GM18499 (cell line): ENCODE results near the gene CNTD1.
"Not testable (repeated sequence)": the region's sequence is repeated elsewhere in the genome, so short reads cannot be mapped to it uniquely, and the experiment has no call there.

ENCODE experiments used
- ATAC-seq: cut with Tn5 transposase; IDR thresholded peaks from one replicate; pipeline ENCODE4 v1.9.1; 2021; ENCODE audit warnings: moderate number of reproducible peaks; ENCODE audit not compliant: insufficient read depth, unreplicated experiment

Gene CNTD1

GRCh38 chr17:42798383-42799380, at the start of gene CNTD1, which contains the start of gene COA3:
TSS of gene CNTD1 (plus strand) at chr17:42798861. CDS start at chr17:42799068, 207 bp downstream.
TSS of gene COA3 (minus strand) at chr17:42798704. CDS start at chr17:42798681, 23 bp downstream.
- ATAC-seq, result no peak

- ATAC-seq, result no peak
These were observed 49.5 kb upstream of the CNTD1 start for GRCh38 chr17:42748908-42749798.

GRCh38 chr17:42750739-42751344, 47.8 kb upstream of the CNTD1 start:
- no peak for ATAC-seq

- ATAC-seq, result no peak
These were observed 47.0 kb upstream of the CNTD1 start for GRCh38 chr17:42751628-42752027.

- no peak for ATAC-seq
These were observed 43.9 kb upstream of the CNTD1 start for GRCh38 chr17:42754782-42755181.

GRCh38 chr17:42759982-42760651, 38.5 kb upstream of the CNTD1 start:
- no peak for ATAC-seq

- no peak for ATAC-seq
These were observed 37.7 kb upstream of the CNTD1 start, which contains the start of gene RAMP2 for GRCh38 chr17:42760652-42761581. TSS of gene RAMP2 (plus strand) at chr17:42761227. CDS start at chr17:42761262, 35 bp downstream.

- no peak for ATAC-seq
These were observed 37.0 kb upstream of the CNTD1 start for GRCh38 chr17:42761638-42762037.

- no peak for ATAC-seq
These were observed 32.5 kb upstream of the CNTD1 start for GRCh38 chr17:42766124-42766523.

- ATAC-seq, result no peak
These were observed 31.1 kb upstream of the CNTD1 start for GRCh38 chr17:42767512-42767911.

- not testable (repeated sequence) for ATAC-seq
These were observed 30.7 kb upstream of the CNTD1 start for GRCh38 chr17:42768006-42768405.

GRCh38 chr17:42769964-42770363, 28.7 kb upstream of the CNTD1 start:
- not testable (repeated sequence) for ATAC-seq

GRCh38 chr17:42772945-42773289, 25.7 kb upstream of the CNTD1 start:
- no peak for ATAC-seq

GRCh38 chr17:42773290-42774035, 25.2 kb upstream of the CNTD1 start, which contains the start of gene VPS25:
TSS of gene VPS25 (plus strand) at chr17:42773449. CDS start at chr17:42773476, 27 bp downstream.
- no peak for ATAC-seq

- ATAC-seq, result no peak
These were observed 24.5 kb upstream of the CNTD1 start for GRCh38 chr17:42774066-42774745.

- no peak for ATAC-seq
These were observed 23.0 kb upstream of the CNTD1 start for GRCh38 chr17:42775534-42776098.

GRCh38 chr17:42778570-42778969, 20.1 kb upstream of the CNTD1 start:
- no peak for ATAC-seq
